Gastroesophageal sphincter (tissue), 3 donors: ENCODE measurements around the gene KDM3B.

Experiments
- POLR2A ChIP-seq, 2 donors: fragments of 450-650 bp; IDR thresholded peaks; one replicate each; pipeline ENCODE4 v1.6.1; 2017; ENCODE audit warnings: antibody characterized with exemption in 2 of 2, mild to moderate bottlenecking in 2 of 2, moderate library complexity in 1 of 2
- TF ChIP-seq, protein P1 (sequence below), 4 experiments: fragments of 200-600 bp in 2 of 4; fragments of 450-650 bp in 2 of 4; sonication (generic) in 1 of 4; IDR thresholded peaks; one replicate each; pipeline ENCODE4 v1.5.1; 2017 to 2019; ENCODE audit warnings: antibody characterized with exemption in 4 of 4, mild to moderate bottlenecking in 2 of 4, moderate library complexity in 2 of 4

DNA sequence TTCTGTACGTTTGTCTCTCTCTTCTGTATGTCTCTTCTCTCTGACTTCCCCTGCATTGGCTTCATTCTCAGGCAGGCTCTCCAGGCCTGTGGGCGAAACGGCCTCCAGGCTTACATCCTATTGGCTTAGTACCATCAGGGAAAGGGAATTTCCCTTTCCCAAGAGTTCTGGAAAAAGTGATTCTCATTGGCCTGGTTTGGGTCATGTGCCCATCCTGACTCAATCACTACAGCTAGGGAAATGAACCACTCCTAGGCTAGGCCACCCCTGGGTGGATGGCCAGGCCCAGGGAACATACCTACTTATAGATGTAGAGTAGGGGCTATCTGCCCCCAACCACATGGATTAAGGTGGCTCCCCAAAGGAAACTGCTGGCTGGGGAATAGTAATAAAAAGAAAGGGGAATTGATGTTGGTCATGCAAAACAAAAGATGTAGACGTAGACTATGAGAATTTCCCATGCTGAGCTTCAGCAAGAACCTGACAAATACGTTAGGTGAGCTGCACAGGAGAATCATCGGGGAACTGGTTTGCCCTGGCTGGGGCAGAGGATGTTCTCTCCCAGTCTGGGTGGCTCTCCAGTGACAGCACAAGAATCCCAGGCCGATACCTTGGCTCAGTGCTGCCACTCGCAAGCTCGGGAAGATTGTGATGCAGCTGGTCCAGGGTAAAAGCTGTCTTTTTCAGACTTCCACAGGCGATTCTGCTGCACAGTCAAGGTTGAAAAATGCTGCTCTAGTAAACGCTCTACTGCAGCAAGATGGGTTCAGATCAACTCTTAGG, 109.0 kb downstream of the KDM3B start:
- no peak for TF ChIP-seq POLR2A (IDR thresholded peaks at IDR 0.05)
- TF ChIP-seq, protein P1, sequence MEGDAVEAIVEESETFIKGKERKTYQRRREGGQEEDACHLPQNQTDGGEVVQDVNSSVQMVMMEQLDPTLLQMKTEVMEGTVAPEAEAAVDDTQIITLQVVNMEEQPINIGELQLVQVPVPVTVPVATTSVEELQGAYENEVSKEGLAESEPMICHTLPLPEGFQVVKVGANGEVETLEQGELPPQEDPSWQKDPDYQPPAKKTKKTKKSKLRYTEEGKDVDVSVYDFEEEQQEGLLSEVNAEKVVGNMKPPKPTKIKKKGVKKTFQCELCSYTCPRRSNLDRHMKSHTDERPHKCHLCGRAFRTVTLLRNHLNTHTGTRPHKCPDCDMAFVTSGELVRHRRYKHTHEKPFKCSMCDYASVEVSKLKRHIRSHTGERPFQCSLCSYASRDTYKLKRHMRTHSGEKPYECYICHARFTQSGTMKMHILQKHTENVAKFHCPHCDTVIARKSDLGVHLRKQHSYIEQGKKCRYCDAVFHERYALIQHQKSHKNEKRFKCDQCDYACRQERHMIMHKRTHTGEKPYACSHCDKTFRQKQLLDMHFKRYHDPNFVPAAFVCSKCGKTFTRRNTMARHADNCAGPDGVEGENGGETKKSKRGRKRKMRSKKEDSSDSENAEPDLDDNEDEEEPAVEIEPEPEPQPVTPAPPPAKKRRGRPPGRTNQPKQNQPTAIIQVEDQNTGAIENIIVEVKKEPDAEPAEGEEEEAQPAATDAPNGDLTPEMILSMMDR (IDR thresholded peaks at IDR 0.05), result no peak
